ENCODE measurements around the gene BSG.

Gene BSG

GRCh38 chr19:588093-588740 is 15.8 kb downstream of the BSG start:
- TF ChIP-seq CTCF (IDR thresholded peaks at IDR 0.05; ENCODE audit: insufficient read depth, missing control alignments), result peak; percentile 53
- DNase-seq (ENCODE audit: insufficient read length, low spot score) (peak; percentile 61), FAIRE-seq (no peak)

- peak; percentile 14 for TF ChIP-seq CTCF (IDR thresholded peaks at IDR 0.05; ENCODE audit: insufficient read depth, missing control alignments)
- DNase-seq (ENCODE audit: insufficient read length, low spot score) (no peak), FAIRE-seq (no peak)
Observed at GRCh38 chr19:588741-589692, 16.6 kb downstream of the BSG start.

- no peak for TF ChIP-seq CTCF (IDR thresholded peaks at IDR 0.05; ENCODE audit: insufficient read depth, missing control alignments)
- FAIRE-seq (no peak), DNase-seq (ENCODE audit: insufficient read length, low spot score) (no peak)
Observed at GRCh38 chr19:589693-590395, 17.4 kb downstream of the BSG start, which contains the start of gene HCN2. Gene HCN2, plus strand, starts transcription at chr19:589881. Its CDS starts 65 bp downstream, at chr19:589946.

- FAIRE-seq, result no peak
- DNase-seq (ENCODE audit: insufficient read length, low spot score), result no peak
- no peak for TF ChIP-seq CTCF (IDR thresholded peaks at IDR 0.05; ENCODE audit: insufficient read depth, missing control alignments)
Observed at GRCh38 chr19:590396-590745, 18.0 kb downstream of the BSG start.

- DNase-seq (ENCODE audit: insufficient read length, low spot score), result no peak
- TF ChIP-seq CTCF (IDR thresholded peaks at IDR 0.05; ENCODE audit: insufficient read depth, missing control alignments), result no peak
- FAIRE-seq, result no peak
Observed at GRCh38 chr19:590750-591098, 18.3 kb downstream of the BSG start.

- FAIRE-seq (no peak), DNase-seq (ENCODE audit: insufficient read length, low spot score) (no peak)
- TF ChIP-seq CTCF (IDR thresholded peaks at IDR 0.05; ENCODE audit: insufficient read depth, missing control alignments), result no peak
Observed at GRCh38 chr19:591099-591958, 18.9 kb downstream of the BSG start.

All from D721Med (cell line).